ENCODE data around the gene TGM4. TPM values are rescaled to one million over a fixed set of nuclear protein-coding genes. Genes with fewer than 3 reads are reported as not detected.

The TGM4 gene
- total RNA-seq, 1 donor from 2014 or later: not detected

DNA sequence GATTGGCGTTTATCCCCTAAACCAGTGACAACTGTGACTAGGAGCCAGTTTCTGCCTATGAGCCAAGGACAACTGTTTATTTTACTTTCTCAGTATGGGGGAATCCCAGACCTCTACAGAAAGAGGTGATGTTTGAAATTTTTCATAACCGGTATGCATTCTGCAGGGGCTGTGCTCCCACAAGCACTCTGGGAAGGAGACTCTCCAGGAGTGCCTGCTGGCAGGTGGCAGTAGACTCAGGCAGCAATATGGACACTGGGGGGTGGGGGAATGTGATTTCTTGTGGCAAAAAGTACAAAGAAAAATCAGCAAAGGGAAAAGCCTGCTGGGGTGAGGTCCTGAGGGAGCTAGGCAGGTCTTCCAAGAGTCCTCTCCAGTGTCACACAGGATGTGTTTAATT, 5.9 kb downstream of the TGM4 start:
- ChIA-PET CTCF (no interaction called here), POLR2A (no interaction called here)
- Mint-ChIP-seq H3K4me3 (no peak overlapping the region), H3K27me3 (peaks cover 16% of the 10 kb centered on the region), H3K27ac (no peak overlapping the region), H3K4me1 (no peaks in the 10 kb centered on the region), H3K9me3 (no peaks in the 10 kb centered on the region), H3K36me3 (ENCODE audit: low read depth) (no peaks in the 10 kb centered on the region)
- DNase-seq (no peak), ATAC-seq (ENCODE audit: low read depth) (no peak)
- intact Hi-C loops (cut with micrococcal nuclease): no loop called here
- TF ChIP-seq, protein P1, sequence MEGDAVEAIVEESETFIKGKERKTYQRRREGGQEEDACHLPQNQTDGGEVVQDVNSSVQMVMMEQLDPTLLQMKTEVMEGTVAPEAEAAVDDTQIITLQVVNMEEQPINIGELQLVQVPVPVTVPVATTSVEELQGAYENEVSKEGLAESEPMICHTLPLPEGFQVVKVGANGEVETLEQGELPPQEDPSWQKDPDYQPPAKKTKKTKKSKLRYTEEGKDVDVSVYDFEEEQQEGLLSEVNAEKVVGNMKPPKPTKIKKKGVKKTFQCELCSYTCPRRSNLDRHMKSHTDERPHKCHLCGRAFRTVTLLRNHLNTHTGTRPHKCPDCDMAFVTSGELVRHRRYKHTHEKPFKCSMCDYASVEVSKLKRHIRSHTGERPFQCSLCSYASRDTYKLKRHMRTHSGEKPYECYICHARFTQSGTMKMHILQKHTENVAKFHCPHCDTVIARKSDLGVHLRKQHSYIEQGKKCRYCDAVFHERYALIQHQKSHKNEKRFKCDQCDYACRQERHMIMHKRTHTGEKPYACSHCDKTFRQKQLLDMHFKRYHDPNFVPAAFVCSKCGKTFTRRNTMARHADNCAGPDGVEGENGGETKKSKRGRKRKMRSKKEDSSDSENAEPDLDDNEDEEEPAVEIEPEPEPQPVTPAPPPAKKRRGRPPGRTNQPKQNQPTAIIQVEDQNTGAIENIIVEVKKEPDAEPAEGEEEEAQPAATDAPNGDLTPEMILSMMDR (IDR thresholded peaks at IDR 0.05): no peak

DNA sequence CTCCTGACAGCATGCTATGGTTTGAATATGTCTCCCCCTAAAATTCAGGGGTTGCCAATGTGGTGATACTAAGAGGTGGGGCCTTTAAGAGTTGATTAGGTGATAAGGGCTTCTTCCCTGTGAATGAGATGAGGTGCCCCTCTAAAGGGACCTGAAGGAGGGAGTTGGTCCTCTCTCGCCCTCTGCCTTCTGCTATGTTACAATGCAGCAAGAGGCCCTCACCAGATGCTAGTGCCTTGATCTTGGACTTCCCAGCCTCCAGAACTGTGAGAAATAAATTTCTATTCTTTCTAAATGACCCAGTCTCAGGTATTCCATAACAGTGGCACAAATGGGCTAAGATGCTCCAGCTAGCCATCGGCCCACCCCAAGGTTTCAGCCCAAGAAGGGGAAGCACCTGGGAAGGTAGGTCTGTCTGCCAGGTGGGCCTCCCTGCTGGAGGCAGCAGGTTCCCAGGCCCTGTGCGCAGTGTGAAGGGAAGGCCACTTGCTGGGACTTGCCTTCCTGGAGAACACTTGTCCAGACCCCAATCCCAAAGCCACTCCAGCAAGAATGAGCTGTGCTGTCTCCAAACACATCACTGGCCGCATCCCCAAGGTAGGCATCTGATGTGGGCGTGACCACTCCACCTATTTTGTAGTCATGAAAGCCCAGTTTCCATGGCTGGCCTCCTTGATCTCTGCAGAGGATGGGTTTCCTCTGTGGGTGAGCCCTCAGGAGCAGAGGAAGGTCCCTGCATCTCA, 9.0 kb downstream of the TGM4 start:
- Mint-ChIP-seq H3K27me3 (peaks cover 19% of the 10 kb centered on the region), H3K27ac (no peak overlapping the region), H3K4me3 (no peak overlapping the region), H3K4me1 (no peaks in the 10 kb centered on the region), H3K9me3 (no peaks in the 10 kb centered on the region), H3K36me3 (ENCODE audit: low read depth) (no peaks in the 10 kb centered on the region)
- POLR2A ChIA-PET: no interaction called here
- ATAC-seq (ENCODE audit: low read depth) (no peak), DNase-seq (no peak)
- TF ChIP-seq, protein P1 (IDR thresholded peaks at IDR 0.05): no peak
- CTCF ChIA-PET: no interaction called here
- intact Hi-C loops (cut with micrococcal nuclease): no loop called here

DNA sequence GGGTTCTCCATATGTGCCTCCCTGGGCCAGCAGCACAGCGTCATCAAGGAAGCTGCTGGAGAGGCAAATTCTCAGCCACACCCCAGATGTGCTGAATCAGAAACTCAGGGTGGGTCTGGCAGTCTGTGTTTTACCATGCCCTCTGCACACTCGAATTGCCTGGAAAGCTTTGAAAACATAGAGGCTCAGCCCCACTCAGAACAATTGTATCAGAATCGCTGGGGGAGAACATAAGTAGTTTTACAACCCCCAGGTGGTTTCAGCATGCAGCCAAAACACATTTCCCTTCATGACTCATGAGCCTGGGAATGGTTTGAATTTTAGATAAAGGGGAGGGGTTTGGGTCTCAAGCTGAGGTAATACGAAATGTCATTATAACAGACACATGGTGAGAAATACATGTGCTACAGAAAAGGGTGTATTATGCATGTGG, 9.6 kb downstream of the TGM4 start:
- TF ChIP-seq, protein P1 (IDR thresholded peaks at IDR 0.05): no peak
- no peaks in the 10 kb centered on the region for H3K36me3 Mint-ChIP-seq (ENCODE audit: low read depth)
- ChIA-PET CTCF (no interaction called here), POLR2A (no interaction called here)
- H3K4me3 Mint-ChIP-seq: no peak overlapping the region
- intact Hi-C loops (cut with micrococcal nuclease): no loop called here
- H3K9me3 Mint-ChIP-seq: no peaks in the 10 kb centered on the region
- H3K4me1 Mint-ChIP-seq: no peaks in the 10 kb centered on the region
- ATAC-seq (ENCODE audit: low read depth) (no peak), DNase-seq (no peak)
- H3K27me3 Mint-ChIP-seq: peaks cover 17% of the 10 kb centered on the region
- no peak overlapping the region for H3K27ac Mint-ChIP-seq

DNA sequence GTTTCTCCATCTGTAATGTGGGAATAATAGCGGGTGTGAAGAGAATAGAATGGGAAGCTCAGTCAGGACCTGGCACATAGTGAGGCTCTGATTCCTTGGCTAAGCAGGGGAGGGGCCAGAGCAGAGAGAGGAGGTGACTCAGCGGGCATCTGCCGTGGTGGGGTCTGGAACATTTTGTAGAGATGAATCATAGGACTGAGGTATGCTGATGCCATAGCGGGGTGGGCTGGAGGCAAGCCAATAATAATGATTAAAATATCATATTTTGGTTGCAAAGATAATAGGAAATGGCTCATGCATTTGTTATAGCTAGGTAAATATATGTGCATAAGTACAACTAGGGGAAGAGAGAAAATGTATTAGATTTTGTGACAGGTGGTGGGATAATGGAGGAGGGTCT, 11.2 kb downstream of the TGM4 start:
- DNase-seq (no peak), ATAC-seq (ENCODE audit: low read depth) (no peak)
- intact Hi-C loops (cut with micrococcal nuclease): no loop called here
- CTCF ChIA-PET: no interaction called here
- Mint-ChIP-seq H3K36me3 (ENCODE audit: low read depth) (no peaks in the 10 kb centered on the region), H3K4me1 (no peaks in the 10 kb centered on the region), H3K27me3 (peaks cover 15% of the 10 kb centered on the region), H3K9me3 (no peaks in the 10 kb centered on the region), H3K27ac (no peak overlapping the region), H3K4me3 (no peak overlapping the region)
- TF ChIP-seq, protein P1 (IDR thresholded peaks at IDR 0.05): no peak
- POLR2A ChIA-PET: no interaction called here

DNA sequence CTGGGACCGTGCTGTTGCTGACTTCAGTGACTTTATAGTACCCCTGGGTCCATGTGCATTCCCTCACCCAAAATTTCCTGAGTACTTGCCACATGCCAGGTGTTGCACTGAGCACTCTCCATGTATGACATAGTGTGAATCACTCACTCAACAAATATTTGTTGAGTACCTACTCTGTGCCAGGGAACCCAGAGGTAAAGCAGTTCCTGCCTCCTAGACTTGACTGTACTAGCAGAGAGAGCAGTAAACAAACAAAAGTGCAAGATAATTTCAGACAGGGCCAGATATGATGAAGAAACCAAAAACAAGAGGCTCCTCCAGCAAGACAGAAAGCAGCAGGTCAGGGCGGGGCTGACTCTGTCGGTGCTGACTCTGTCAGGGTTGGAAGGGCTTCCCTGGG, 12.2 kb downstream of the TGM4 start:
- ChIA-PET CTCF (no interaction called here), POLR2A (no interaction called here)
- H3K4me1 Mint-ChIP-seq: no peaks in the 10 kb centered on the region
- DNase-seq (no peak), ATAC-seq (ENCODE audit: low read depth) (no peak)
- intact Hi-C loops (cut with micrococcal nuclease): no loop called here
- TF ChIP-seq, protein P1 (IDR thresholded peaks at IDR 0.05): no peak
- H3K27ac Mint-ChIP-seq: no peak overlapping the region
- no peaks in the 10 kb centered on the region for H3K9me3 Mint-ChIP-seq
- H3K27me3 Mint-ChIP-seq: peaks cover 14% of the 10 kb centered on the region
- no peaks in the 10 kb centered on the region for H3K36me3 Mint-ChIP-seq (ENCODE audit: low read depth)
- no peak overlapping the region for H3K4me3 Mint-ChIP-seq

Measured in activated B cell treated with CpG ODN at 0.5 μM for 24 hours (primary cell).